Activated B cell treated with CpG ODN at 0.5 μM for 24 hours (primary cell): ENCODE data around the gene SPHK2. TPM values are rescaled to one million over a fixed set of nuclear protein-coding genes. Genes with fewer than 3 reads are reported as not detected.
"Not testable (repeated sequence)": the region's sequence is repeated elsewhere in the genome, so short reads cannot be mapped to it uniquely, and the experiment has no call there.

ENCODE experiments used
- ATAC-seq: fragments of 200-7000 bp; cut with Tn5 transposase; one replicate; pipeline ENCODE4 v1.10.0; 2021; ENCODE audit warnings: low read depth, mild to moderate bottlenecking, moderate library complexity
- CTCF ChIA-PET: fragments of 350-600 bp; sonication (Branson Sonifier 250); formaldehyde crosslinking; loops from one replicate; lab custom pipeline; 2021; ENCODE audit warnings: antibody characterized with exemption; lab: Charles Lee
- POLR2A ChIA-PET: fragments of 350-600 bp; sonication (Branson Sonifier 250); formaldehyde crosslinking; loops from one replicate; lab custom pipeline; 2021; ENCODE audit warnings: antibody characterized with exemption; lab: Charles Lee
- DNase-seq: peaks from one replicate; pipeline ENCODE4 v3.0.0; 2022
- H3K27ac Mint-ChIP-seq: one replicate; pipeline ENCODE4 v1.8.0; 2020; ENCODE audit warnings: mixed read lengths
- H3K27me3 Mint-ChIP-seq: one replicate; pipeline ENCODE4 v1.8.0; 2021; ENCODE audit warnings: mixed read lengths
- H3K36me3 Mint-ChIP-seq: one replicate; pipeline ENCODE4 v1.8.0; 2021; ENCODE audit warnings: low read depth, mixed read lengths
- H3K4me1 Mint-ChIP-seq: one replicate; pipeline ENCODE4 v1.8.0; 2021; ENCODE audit warnings: mixed read lengths
- H3K4me3 Mint-ChIP-seq: one replicate; pipeline ENCODE4 v1.8.0; 2020; ENCODE audit warnings: mild to moderate bottlenecking, mixed read lengths
- H3K9me3 Mint-ChIP-seq: one replicate; pipeline ENCODE4 v1.8.0; 2020; ENCODE audit warnings: mixed read lengths
- intact Hi-C: fragments of 100-400 bp; cut with micrococcal nuclease; formaldehyde crosslinking; loops from one replicate; pipeline ENCODE4 v1.15.1; 2024
- total RNA-seq: library from RNA; stranded (reverse); gene quantifications from 2 replicates; pipeline ENCODE4 v1.2.3, GENCODE V29; 2022
- TF ChIP-seq, protein P1 (sequence below): fragments of 200-600 bp; IDR thresholded peaks from one replicate; pipeline ENCODE4 v1.8.0; 2022; ENCODE audit warnings: antibody characterized with exemption, mild to moderate bottlenecking

The SPHK2 gene
- total RNA-seq, 1 donor from 2014 or later, result 48.5 TPM

GRCh38 chr19:48629599-48630295, 10.4 kb downstream of the SPHK2 start:
- TF ChIP-seq, protein P1, sequence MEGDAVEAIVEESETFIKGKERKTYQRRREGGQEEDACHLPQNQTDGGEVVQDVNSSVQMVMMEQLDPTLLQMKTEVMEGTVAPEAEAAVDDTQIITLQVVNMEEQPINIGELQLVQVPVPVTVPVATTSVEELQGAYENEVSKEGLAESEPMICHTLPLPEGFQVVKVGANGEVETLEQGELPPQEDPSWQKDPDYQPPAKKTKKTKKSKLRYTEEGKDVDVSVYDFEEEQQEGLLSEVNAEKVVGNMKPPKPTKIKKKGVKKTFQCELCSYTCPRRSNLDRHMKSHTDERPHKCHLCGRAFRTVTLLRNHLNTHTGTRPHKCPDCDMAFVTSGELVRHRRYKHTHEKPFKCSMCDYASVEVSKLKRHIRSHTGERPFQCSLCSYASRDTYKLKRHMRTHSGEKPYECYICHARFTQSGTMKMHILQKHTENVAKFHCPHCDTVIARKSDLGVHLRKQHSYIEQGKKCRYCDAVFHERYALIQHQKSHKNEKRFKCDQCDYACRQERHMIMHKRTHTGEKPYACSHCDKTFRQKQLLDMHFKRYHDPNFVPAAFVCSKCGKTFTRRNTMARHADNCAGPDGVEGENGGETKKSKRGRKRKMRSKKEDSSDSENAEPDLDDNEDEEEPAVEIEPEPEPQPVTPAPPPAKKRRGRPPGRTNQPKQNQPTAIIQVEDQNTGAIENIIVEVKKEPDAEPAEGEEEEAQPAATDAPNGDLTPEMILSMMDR, result no peak
- ATAC-seq (no peak), DNase-seq (no peak)
- POLR2A ChIA-PET, result interaction anchor here (1.7 kb wide), 1 partner anchor 11 kb away, joined by 16 read pairs; the partner anchor contains the start of genes RPL18 and SPHK2
- Mint-ChIP-seq H3K27ac (no peak overlapping the region), H3K4me3 (no peak overlapping the region), H3K27me3 (no peaks in the 10 kb centered on the region), H3K4me1 (peaks cover 35% of the 10 kb centered on the region), H3K36me3 (peaks cover 35% of the 10 kb centered on the region), H3K9me3 (no peaks in the 10 kb centered on the region)
- CTCF ChIA-PET, result no interaction called here
- intact Hi-C loops, result loop anchor here (10.0 kb wide), 1 partner anchor 485 kb away; the partner anchor contains the start of genes C19orf73, LIN7B and PPFIA3

DNA sequence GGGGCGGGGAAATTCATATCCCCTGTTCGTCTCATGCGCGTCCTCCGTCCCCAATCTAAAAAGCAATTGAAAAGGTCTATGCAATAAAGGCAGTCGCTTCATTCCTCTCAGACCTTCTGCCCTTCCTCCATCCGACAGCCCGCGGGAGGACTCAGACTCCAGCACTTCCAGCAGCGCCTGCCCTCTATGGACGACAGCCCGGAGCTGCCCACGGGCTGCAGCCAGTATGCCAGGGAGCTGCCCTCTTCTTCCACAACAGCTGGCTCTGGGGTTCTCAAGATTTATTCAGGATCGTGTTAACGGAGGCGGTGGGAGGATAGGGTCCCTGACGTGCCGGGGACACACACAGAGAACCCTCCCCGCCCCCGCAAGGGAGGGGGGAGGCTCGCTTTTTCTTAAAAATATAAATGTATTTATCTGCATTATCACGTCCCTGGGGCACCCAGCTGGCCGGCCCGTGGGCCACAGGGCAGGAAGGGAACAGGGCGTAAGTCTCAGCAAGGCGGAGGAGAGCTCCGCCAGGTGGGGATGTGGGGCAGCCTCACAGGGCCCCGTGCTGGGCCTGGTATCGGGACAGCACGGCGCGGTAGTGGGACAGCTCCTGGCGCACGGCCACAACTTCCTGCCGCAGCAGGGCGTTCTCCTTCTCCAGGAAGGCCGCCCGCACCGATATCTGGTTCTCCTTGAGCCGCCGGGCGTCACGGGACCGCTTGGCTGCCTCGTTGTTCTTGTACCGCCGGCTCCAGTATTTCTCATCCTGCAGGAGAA, 11.2 kb downstream of the SPHK2 start:
- H3K36me3 Mint-ChIP-seq, result peaks cover 35% of the 10 kb centered on the region
- ChIA-PET POLR2A (interaction anchor here (0.6 to 1.7 kb wide), 2 partner anchors 11 to 1715 kb away, joined by 5 to 16 read pairs; partner anchors contain the start of genes RPL18 and SPHK2), CTCF (no interaction called here)
- intact Hi-C loops, result loop anchor here (10.0 kb wide), 1 partner anchor 484 kb away; the partner anchor contains the start of genes C19orf73, LIN7B and PPFIA3
- ATAC-seq (no peak), DNase-seq (no peak)
- no peak overlapping the region for H3K27ac Mint-ChIP-seq
- no peak overlapping the region for H3K4me3 Mint-ChIP-seq
- peaks cover 36% of the 10 kb centered on the region for H3K4me1 Mint-ChIP-seq
- no peaks in the 10 kb centered on the region for H3K9me3 Mint-ChIP-seq
- TF ChIP-seq, protein P1, result no peak
- H3K27me3 Mint-ChIP-seq, result no peaks in the 10 kb centered on the region

GRCh38 chr19:48631225-48631624, 11.9 kb downstream of the SPHK2 start:
- Mint-ChIP-seq H3K36me3 (peaks cover 38% of the 10 kb centered on the region), H3K27me3 (no peaks in the 10 kb centered on the region), H3K27ac (peak overlapping the region; percentile 46), H3K9me3 (no peaks in the 10 kb centered on the region), H3K4me3 (no peak overlapping the region), H3K4me1 (peaks cover 39% of the 10 kb centered on the region)
- DNase-seq, result no peak
- TF ChIP-seq, protein P1, result no peak
- POLR2A ChIA-PET, result interaction anchor here (0.6 to 1.3 kb wide), 5 partner anchors 12 to 1715 kb away, joined by 3 to 7 read pairs (median 5); partner anchors contain the start of genes RPL18 and SPHK2
- CTCF ChIA-PET, result no interaction called here
- no peak for ATAC-seq
- intact Hi-C loops, result loop anchor here (10.0 kb wide), 1 partner anchor 484 kb away; the partner anchor contains the start of genes C19orf73, LIN7B and PPFIA3

- intact Hi-C loops, result loop anchor here (10.0 kb wide), 1 partner anchor 483 kb away; the partner anchor contains the start of genes C19orf73, LIN7B and PPFIA3
- peaks cover 37% of the 10 kb centered on the region for H3K36me3 Mint-ChIP-seq
- CTCF ChIA-PET, DNase-seq, H3K9me3 Mint-ChIP-seq, ATAC-seq, H3K4me3 Mint-ChIP-seq, H3K27me3 Mint-ChIP-seq: not testable (repeated sequence)
- peaks cover 38% of the 10 kb centered on the region for H3K4me1 Mint-ChIP-seq
- peak overlapping the region; percentile 53 for H3K27ac Mint-ChIP-seq
- POLR2A ChIA-PET, result interaction anchor here (1.3 kb wide), 2 partner anchors 13 to 310 kb away, joined by 3 to 6 read pairs; partner anchors contain the start of genes RPL18 and SPHK2
These were observed 13.0 kb downstream of the SPHK2 start for GRCh38 chr19:48632286-48632685.

DNA sequence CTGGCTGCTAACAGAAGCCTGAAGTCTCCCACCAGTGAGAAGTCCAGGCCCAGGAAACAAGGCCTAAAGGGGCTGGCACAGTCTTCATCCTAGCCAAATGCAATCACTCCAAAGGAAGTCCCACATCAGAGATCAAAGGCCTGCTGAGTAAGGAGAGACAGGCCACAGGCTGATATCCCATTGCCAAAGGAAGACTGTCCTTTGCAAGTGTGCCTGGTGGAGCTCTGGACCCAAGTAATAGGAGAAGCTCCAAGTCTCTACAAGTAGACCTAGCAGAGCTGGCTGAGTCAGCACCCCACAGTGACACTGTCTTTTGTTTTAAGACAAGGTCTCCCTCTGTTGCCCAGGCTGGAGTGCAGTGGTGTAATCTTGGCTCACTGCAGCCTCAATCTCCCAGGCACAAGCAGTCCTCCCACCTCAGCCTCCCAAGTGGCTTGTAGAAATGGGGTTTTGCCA, 13.4 kb downstream of the SPHK2 start:
- Mint-ChIP-seq H3K4me1 (peaks cover 38% of the 10 kb centered on the region), H3K9me3 (no peaks in the 10 kb centered on the region), H3K27ac (peak overlapping the region; percentile 53), H3K36me3 (peaks cover 37% of the 10 kb centered on the region), H3K27me3 (no peaks in the 10 kb centered on the region), H3K4me3 (no peak overlapping the region)
- intact Hi-C loops, result loop anchor here (10.0 kb wide), 1 partner anchor 482 kb away; the partner anchor contains the start of genes C19orf73, LIN7B and PPFIA3
- DNase-seq (no peak), ATAC-seq (no peak)
- ChIA-PET POLR2A (interaction anchor here (2.6 kb wide), 1 partner anchor 14 kb away, joined by 32 read pairs; the partner anchor contains the start of genes RPL18 and SPHK2), CTCF (no interaction called here)
- TF ChIP-seq, protein P1, result no peak
